ENCODE results near the gene BABAM2. TPM values are rescaled to one million over a fixed set of nuclear protein-coding genes. Genes with fewer than 3 reads are reported as not detected.

The BABAM2 gene
- total RNA-seq, 1 donor from 2014 or later, result 58.9 TPM

GRCh38 chr2:28380219-28380618, 489.7 kb downstream of the BABAM2 start:
- Histone ChIP-seq H3K4me3 (no peak overlapping the region), H3K27ac (replicated peaks) (no peak overlapping the region), H3K27me3 (ENCODE audit: low read depth) (no peaks in the 10 kb centered on the region), H3K9me3 (replicated peaks) (no peaks in the 10 kb centered on the region), H3K4me1 (no peaks in the 10 kb centered on the region), H3K36me3 (no peaks in the 10 kb centered on the region)
- no peak for DNase-seq
- no peak for TF ChIP-seq CTCF (IDR thresholded peaks at IDR 0.05; ENCODE audit: borderline replicate concordance)
- intact Hi-C loops (cut with micrococcal nuclease), result no loop called here

- Histone ChIP-seq H3K27ac (replicated peaks) (no peak overlapping the region), H3K36me3 (no peaks in the 10 kb centered on the region), H3K4me1 (no peaks in the 10 kb centered on the region), H3K4me3 (no peak overlapping the region), H3K9me3 (replicated peaks) (no peaks in the 10 kb centered on the region), H3K27me3 (ENCODE audit: low read depth) (no peaks in the 10 kb centered on the region)
- intact Hi-C loops (cut with micrococcal nuclease), result no loop called here
- peak; percentile 16 for TF ChIP-seq CTCF (IDR thresholded peaks at IDR 0.05; ENCODE audit: borderline replicate concordance)
- DNase-seq, result no peak
Measured at GRCh38 chr2:28381225-28382180, 491.0 kb downstream of the BABAM2 start.

- DNase-seq, result no peak
- Histone ChIP-seq H3K4me1 (no peaks in the 10 kb centered on the region), H3K9me3 (replicated peaks) (no peaks in the 10 kb centered on the region), H3K4me3 (no peak overlapping the region), H3K27ac (replicated peaks) (no peak overlapping the region), H3K27me3 (ENCODE audit: low read depth) (no peaks in the 10 kb centered on the region), H3K36me3 (no peaks in the 10 kb centered on the region)
- no peak for TF ChIP-seq CTCF (IDR thresholded peaks at IDR 0.05; ENCODE audit: borderline replicate concordance)
- intact Hi-C loops (cut with micrococcal nuclease), result no loop called here
Measured at GRCh38 chr2:28382755-28383154, 492.2 kb downstream of the BABAM2 start.

GRCh38 chr2:28387082-28387960, 496.8 kb downstream of the BABAM2 start:
- intact Hi-C loops (cut with micrococcal nuclease), result no loop called here
- Histone ChIP-seq H3K4me1 (peaks cover 22% of the 10 kb centered on the region), H3K27me3 (ENCODE audit: low read depth) (no peaks in the 10 kb centered on the region), H3K4me3 (no peak overlapping the region), H3K9me3 (replicated peaks) (no peaks in the 10 kb centered on the region), H3K27ac (replicated peaks) (no peak overlapping the region), H3K36me3 (no peaks in the 10 kb centered on the region)
- DNase-seq, result no peak
- no peak for TF ChIP-seq CTCF (IDR thresholded peaks at IDR 0.05; ENCODE audit: borderline replicate concordance)

Small RNAs within 50 kb of the gene (microRNA-seq; reads per million reads assigned to microRNA genes)
- gene MIR4263, result not detected

Other genes starting within 250 kb of the BABAM2 start
- 29.7 TPM for gene SUPT7L, start 227.1 kb upstream of the BABAM2 start, total RNA-seq
- gene SLC4A1AP, start 226.8 kb upstream of the BABAM2 start, total RNA-seq, result 21.3 TPM
- 390 TPM for gene MRPL33, start 119.0 kb upstream of the BABAM2 start, total RNA-seq
- gene RBKS, start 342 bp upstream of the BABAM2 start, total RNA-seq, result 2.7 TPM

Data from left ventricle myocardium inferior (tissue), 1 donor.